T-helper 9 cell (primary cell): ENCODE measurements around the gene KIF7.
"Not testable (repeated sequence)": the region's sequence is repeated elsewhere in the genome, so short reads cannot be mapped to it uniquely, and the experiment has no call there.

Source experiments
- DNase-seq: peaks from one replicate; pipeline ENCODE4 v3.0.0-alpha.2; 2020

Gene KIF7

DNA sequence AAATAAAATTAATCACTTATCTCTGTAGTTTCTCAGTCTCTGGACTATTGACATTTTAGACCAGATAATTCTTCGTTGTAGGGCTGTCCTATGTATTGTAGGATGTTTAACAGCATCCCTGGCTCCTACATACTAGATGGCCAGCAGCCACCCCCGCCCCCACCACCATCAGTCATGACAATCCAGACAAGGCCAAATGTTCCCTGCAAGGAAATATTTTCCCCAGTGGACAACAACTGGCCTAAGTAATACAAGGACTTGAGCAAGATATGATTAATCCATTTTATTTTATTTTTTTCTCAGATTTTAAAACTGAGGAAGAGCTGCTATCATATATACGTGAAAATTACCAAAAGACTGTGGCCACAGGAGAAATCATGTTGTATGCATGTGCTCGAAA is 56.2 kb downstream of the KIF7 start:
- DNase-seq = no peak

DNA sequence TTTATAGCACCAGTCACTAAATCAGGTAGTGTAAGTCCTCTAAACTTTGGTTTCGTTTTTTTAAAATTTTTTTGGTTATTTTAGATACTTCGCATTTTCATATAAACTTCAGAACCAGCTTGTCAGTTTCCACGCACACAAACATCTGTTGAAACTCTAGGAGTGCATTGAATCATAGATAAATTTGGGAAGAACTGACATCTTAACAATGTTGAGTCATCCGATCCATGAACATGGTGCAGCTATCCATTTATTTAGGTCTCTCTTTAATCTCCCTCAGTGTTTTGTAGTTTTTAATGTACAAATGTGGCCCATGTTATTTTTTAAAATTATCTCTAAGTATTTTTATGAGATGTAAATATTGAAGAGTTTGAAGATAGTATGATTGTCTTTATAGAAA is 62.2 kb downstream of the KIF7 start:
- DNase-seq = no peak

DNA sequence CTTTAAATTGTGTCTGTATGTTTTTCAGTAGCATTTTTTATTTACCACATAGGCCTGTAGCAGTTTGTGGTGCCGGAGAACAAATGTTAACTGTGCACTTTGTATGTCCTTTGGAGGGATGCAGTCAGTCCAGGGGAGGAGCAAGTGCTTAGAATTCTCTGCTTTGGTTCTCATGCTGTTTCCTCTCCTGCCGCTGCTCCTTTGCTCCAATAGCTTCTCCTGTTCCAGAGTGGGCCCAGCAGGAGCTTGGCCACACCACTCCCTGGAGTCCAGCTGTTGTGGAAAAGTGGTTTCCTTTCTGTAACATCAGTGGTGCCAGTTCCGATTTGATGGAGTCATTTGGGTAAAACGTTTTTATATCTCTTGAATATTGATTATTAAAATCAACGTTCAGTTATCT is 63.4 kb downstream of the KIF7 start:
- DNase-seq = no peak

DNA sequence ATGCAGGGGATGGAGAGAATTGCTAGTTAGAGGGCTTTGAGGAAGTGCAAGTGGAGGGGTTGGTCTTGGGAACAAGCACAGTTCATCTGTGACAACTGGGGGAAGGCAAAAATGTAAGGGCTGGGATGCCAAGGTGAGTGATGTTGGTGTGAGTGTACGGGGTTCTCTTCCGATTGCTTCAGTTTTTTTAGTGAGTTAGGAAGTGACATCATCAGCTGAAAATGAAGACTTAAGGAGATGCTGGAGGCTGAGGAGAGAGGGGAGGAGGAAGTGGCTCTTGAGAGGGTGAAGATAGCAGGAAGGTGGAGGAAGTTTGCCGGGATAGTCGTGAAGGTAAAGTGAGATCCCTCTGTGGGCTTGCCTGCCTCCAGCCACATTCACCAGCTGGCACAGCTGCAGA is 67.3 kb downstream of the KIF7 start:
- DNase-seq = no peak

DNA sequence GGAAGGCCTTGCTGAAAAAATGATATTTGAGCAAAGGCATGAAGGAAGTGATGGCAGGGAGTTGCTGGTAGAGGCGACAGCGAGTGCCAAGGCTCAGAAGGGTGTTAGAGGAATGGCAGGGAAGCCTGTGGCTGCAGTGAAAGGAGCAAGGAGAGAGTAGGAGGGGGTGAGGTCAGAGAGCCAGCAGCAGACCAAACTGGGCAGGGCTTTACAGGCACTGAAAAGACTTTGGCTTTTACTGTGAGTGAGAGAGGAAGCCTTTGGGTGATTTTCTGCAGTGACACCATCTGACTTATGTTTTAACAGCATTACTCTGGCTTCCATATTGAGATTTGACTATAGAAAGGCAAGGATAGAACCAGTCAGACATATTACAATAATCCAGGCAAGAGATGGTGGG is 68.6 kb downstream of the KIF7 start:
- no peak for DNase-seq

DNA sequence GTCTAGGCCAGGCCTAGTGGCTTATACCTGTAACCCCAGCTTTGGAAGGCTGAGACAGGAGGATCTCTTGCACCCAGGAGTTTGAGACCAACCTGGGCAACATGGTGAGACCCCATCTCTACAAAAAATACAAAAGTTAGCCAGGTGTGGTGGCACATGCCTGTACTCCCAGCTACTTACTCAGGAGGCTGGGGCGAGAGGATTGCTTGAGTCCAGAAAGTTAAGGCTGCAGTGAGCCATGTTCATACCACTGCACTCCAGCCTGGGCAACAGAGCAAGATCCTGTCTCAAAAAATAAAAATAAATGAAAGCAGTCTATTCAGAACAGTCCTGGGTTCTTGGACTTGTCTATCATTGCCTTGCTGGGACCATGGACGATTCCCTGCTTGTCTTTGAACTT is 74.5 kb downstream of the KIF7 start:
- DNase-seq = not testable (repeated sequence)

DNA sequence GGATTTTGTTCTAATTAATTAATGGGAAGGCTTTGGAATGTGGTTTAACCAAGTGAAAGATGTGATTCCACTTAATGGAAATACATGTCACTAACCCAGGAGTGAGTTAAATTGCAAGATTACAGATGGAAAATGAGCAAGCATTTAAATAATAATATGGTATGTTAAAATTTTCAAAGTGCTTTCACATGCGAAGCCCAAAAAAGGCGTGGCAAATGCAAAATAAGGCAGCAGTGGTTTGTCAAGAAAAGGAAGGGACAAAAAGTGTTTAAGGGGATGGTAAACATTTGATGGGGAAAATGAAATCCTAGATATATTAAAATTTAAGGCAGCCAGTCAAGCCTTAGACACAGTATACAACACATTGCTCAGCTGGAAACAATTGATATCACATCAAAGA is 77.1 kb downstream of the KIF7 start:
- no peak for DNase-seq
